ENCODE measurements around the gene ANKRD29.
"Not testable (repeated sequence)": the region's sequence is repeated elsewhere in the genome, so short reads cannot be mapped to it uniquely, and the experiment has no call there.

Gene ANKRD29

GRCh38 chr18:23616258-23616657 lies 46.5 kb downstream of the ANKRD29 start:
- DNase-seq (ENCODE audit: low read depth in 2 of 2) = no peak

GRCh38 chr18:23614891-23615290 lies 47.8 kb downstream of the ANKRD29 start:
- DNase-seq (ENCODE audit: low read depth in 2 of 2) = no peak

GRCh38 chr18:23614413-23614812 lies 48.3 kb downstream of the ANKRD29 start:
- no peak for DNase-seq (ENCODE audit: low read depth in 2 of 2)

GRCh38 chr18:23613091-23613475 lies 49.6 kb downstream of the ANKRD29 start:
- not testable (repeated sequence) for DNase-seq (ENCODE audit: low read depth in 2 of 2)

- DNase-seq (ENCODE audit: low read depth in 2 of 2) = no peak
Measured at GRCh38 chr18:23612434-23613090, 50.1 kb downstream of the ANKRD29 start.

- no peak for DNase-seq (ENCODE audit: low read depth in 2 of 2)
Measured at GRCh38 chr18:23609390-23610023, 53.2 kb downstream of the ANKRD29 start.

GRCh38 chr18:23608211-23608610 lies 54.5 kb downstream of the ANKRD29 start:
- DNase-seq (ENCODE audit: low read depth in 2 of 2) = no peak

GRCh38 chr18:23605941-23606340 lies 56.8 kb downstream of the ANKRD29 start:
- no peak for DNase-seq (ENCODE audit: low read depth in 2 of 2)

- no peak for DNase-seq (ENCODE audit: low read depth in 2 of 2)
Measured at GRCh38 chr18:23599809-23600208, 62.9 kb downstream of the ANKRD29 start.

- no peak for DNase-seq (ENCODE audit: low read depth in 2 of 2)
Measured at GRCh38 chr18:23596183-23596582, 66.5 kb downstream of the ANKRD29 start.

- no peak for DNase-seq (ENCODE audit: low read depth in 2 of 2)
Measured at GRCh38 chr18:23595591-23595990, 67.1 kb downstream of the ANKRD29 start.

- no peak for DNase-seq (ENCODE audit: low read depth in 2 of 2)
Measured at GRCh38 chr18:23593720-23594119, 69.0 kb downstream of the ANKRD29 start.

GRCh38 chr18:23592911-23593310 lies 69.8 kb downstream of the ANKRD29 start:
- DNase-seq (ENCODE audit: low read depth in 2 of 2) = no peak

GRCh38 chr18:23591011-23591410 lies 71.7 kb downstream of the ANKRD29 start:
- DNase-seq (ENCODE audit: low read depth in 2 of 2) = no peak

GRCh38 chr18:23588836-23589560 lies 73.7 kb downstream of the ANKRD29 start:
- DNase-seq (ENCODE audit: low read depth in 2 of 2) = no peak

GRCh38 chr18:23587220-23587642 lies 75.5 kb downstream of the ANKRD29 start:
- no peak for DNase-seq (ENCODE audit: low read depth in 2 of 2)

GRCh38 chr18:23586249-23587196 lies 76.2 kb downstream of the ANKRD29 start, which contains the start of gene NPC1:
Gene NPC1 (minus strand): TSS chr18:23586506. CDS start chr18:23586343, 163 bp downstream.
- DNase-seq (ENCODE audit: low read depth in 2 of 2) = peak; percentile 85 to 89

GRCh38 chr18:23585897-23586248 lies 76.8 kb downstream of the ANKRD29 start:
- DNase-seq (ENCODE audit: low read depth in 2 of 2) = no peak

GRCh38 chr18:23585007-23585871 lies 77.5 kb downstream of the ANKRD29 start:
- no peak for DNase-seq (ENCODE audit: low read depth in 2 of 2)

- DNase-seq (ENCODE audit: low read depth in 2 of 2) = no peak
Measured at GRCh38 chr18:23584019-23584983, 78.4 kb downstream of the ANKRD29 start.

Data from stimulated activated CD4-positive, alpha-beta T cell treated with anti-CD3 and anti-CD28 coated beads, Interleukin-4, amount 100 ng/mL, for 48 hours (primary cell).